ENCODE measurements around the gene LINC01488. TPM values are rescaled to one million over a fixed set of nuclear protein-coding genes. Genes with fewer than 3 reads are reported as not detected.

Gene LINC01488
- total and polyA plus RNA-seq, 9 of the 15 experiments (the other 6 are each of a cell fraction or from before 2014, with no cell fraction given): not detected

DNA sequence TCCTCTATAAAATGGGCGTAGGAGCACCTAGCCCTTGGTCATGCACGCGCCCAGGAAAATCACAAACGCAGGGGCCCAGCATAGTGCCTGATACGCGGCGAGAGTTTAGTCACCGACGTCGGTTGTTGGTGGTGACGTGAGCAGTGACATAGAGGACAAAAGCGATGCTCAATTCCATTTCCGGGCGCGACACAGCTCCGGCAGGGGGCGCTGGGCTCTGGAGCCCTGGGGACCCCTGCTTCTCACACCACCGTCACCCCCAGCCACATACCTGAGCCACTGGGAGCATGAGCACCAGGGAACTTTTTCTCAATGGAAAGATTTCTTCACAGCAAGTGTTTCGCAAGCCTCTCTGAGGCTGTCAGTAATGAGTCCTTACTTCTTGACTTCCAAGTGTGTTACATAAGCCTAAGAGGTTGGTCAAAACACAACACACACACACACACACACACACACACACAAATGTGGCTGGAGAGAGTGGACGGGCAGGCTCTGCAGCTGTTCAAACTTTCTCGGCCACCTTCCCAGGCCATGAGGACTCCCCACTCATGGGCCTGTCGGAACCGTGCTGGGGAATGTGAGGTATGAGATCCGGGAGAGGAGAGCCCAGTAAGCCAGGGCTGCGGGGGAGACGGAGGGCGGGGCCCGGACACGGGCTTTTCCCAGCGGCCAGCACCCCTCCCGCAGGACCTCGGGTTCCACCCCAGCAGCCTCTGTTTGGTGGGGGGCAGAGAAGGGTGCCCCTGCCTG is 36.9 kb upstream of the LINC01488 start (continued):
- TF ChIP-seq TSHZ1 (CRISPR knock-in tag; IDR thresholded peaks at IDR 0.05) (no peak), ZNF174 (CRISPR knock-in tag; IDR thresholded peaks at IDR 0.05) (no peak), ZNF24 (IDR thresholded peaks at IDR 0.05) (peak; percentile 25; the same call in 1 of the 2 replicates), ZNF592 (IDR thresholded peaks at IDR 0.05) (peak; percentile 92)
- TF ChIP-seq, protein P1, sequence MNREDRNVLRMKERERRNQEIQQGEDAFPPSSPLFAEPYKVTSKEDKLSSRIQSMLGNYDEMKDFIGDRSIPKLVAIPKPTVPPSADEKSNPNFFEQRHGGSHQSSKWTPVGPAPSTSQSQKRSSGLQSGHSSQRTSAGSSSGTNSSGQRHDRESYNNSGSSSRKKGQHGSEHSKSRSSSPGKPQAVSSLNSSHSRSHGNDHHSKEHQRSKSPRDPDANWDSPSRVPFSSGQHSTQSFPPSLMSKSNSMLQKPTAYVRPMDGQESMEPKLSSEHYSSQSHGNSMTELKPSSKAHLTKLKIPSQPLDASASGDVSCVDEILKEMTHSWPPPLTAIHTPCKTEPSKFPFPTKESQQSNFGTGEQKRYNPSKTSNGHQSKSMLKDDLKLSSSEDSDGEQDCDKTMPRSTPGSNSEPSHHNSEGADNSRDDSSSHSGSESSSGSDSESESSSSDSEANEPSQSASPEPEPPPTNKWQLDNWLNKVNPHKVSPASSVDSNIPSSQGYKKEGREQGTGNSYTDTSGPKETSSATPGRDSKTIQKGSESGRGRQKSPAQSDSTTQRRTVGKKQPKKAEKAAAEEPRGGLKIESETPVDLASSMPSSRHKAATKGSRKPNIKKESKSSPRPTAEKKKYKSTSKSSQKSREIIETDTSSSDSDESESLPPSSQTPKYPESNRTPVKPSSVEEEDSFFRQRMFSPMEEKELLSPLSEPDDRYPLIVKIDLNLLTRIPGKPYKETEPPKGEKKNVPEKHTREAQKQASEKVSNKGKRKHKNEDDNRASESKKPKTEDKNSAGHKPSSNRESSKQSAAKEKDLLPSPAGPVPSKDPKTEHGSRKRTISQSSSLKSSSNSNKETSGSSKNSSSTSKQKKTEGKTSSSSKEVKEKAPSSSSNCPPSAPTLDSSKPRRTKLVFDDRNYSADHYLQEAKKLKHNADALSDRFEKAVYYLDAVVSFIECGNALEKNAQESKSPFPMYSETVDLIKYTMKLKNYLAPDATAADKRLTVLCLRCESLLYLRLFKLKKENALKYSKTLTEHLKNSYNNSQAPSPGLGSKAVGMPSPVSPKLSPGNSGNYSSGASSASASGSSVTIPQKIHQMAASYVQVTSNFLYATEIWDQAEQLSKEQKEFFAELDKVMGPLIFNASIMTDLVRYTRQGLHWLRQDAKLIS (CRISPR knock-in tag; IDR thresholded peaks at IDR 0.05): peak; percentile 86; the same call in 1 of the 2 replicates
- TF ChIP-seq, protein P2, sequence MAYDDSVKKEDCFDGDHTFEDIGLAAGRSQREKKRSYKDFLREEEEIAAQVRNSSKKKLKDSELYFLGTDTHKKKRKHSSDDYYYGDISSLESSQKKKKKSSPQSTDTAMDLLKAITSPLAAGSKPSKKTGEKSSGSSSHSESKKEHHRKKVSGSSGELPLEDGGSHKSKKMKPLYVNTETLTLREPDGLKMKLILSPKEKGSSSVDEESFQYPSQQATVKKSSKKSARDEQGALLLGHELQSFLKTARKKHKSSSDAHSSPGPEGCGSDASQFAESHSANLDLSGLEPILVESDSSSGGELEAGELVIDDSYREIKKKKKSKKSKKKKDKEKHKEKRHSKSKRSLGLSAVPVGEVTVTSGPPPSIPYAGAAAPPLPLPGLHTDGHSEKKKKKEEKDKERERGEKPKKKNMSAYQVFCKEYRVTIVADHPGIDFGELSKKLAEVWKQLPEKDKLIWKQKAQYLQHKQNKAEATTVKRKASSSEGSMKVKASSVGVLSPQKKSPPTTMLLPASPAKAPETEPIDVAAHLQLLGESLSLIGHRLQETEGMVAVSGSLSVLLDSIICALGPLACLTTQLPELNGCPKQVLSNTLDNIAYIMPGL (CRISPR knock-in tag; IDR thresholded peaks at IDR 0.05): 0 out of 2 replicates have a peak, but pooled peaks have one; percentile 37
- TF ChIP-seq, protein P3, sequence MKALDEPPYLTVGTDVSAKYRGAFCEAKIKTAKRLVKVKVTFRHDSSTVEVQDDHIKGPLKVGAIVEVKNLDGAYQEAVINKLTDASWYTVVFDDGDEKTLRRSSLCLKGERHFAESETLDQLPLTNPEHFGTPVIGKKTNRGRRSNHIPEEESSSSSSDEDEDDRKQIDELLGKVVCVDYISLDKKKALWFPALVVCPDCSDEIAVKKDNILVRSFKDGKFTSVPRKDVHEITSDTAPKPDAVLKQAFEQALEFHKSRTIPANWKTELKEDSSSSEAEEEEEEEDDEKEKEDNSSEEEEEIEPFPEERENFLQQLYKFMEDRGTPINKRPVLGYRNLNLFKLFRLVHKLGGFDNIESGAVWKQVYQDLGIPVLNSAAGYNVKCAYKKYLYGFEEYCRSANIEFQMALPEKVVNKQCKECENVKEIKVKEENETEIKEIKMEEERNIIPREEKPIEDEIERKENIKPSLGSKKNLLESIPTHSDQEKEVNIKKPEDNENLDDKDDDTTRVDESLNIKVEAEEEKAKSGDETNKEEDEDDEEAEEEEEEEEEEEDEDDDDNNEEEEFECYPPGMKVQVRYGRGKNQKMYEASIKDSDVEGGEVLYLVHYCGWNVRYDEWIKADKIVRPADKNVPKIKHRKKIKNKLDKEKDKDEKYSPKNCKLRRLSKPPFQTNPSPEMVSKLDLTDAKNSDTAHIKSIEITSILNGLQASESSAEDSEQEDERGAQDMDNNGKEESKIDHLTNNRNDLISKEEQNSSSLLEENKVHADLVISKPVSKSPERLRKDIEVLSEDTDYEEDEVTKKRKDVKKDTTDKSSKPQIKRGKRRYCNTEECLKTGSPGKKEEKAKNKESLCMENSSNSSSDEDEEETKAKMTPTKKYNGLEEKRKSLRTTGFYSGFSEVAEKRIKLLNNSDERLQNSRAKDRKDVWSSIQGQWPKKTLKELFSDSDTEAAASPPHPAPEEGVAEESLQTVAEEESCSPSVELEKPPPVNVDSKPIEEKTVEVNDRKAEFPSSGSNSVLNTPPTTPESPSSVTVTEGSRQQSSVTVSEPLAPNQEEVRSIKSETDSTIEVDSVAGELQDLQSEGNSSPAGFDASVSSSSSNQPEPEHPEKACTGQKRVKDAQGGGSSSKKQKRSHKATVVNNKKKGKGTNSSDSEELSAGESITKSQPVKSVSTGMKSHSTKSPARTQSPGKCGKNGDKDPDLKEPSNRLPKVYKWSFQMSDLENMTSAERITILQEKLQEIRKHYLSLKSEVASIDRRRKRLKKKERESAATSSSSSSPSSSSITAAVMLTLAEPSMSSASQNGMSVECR (CRISPR knock-in tag; IDR thresholded peaks at IDR 0.05): peak; percentile 39; the same call in 1 of the 2 replicates

Data from K562 (cell line).